HCT116 (cell line): ENCODE data around the gene MVB12A. TPM values are rescaled to one million over a fixed set of nuclear protein-coding genes. Genes with fewer than 3 reads are reported as not detected.

Source experiments
- ATAC-seq: fragments of 200-7000 bp; cut with Tn5 transposase; 2 replicates; pipeline ENCODE4 v1.9.1; 2020; ENCODE audit warnings: mild to moderate bottlenecking, moderate library complexity
- BruUV-seq: library from RNA; stranded (reverse); fragments of 400-500 nt; replicated peaks from 2 replicates; lab custom pipeline; 2021; lab: Mats Ljungman, UMichigan
- CTCF ChIA-PET: fragments of 300-600 bp; sonication (Branson Sonifier 250); formaldehyde crosslinking; loops from one replicate; lab custom pipeline; 2021; ENCODE audit warnings: antibody characterized with exemption; lab: Charles Lee
- POLR2A ChIA-PET: fragments of 300-600, 350-600 bp; sonication (Branson Sonifier 250); formaldehyde crosslinking; loops from one replicate; lab custom pipeline; 2021; ENCODE audit warnings: antibody characterized with exemption; lab: Charles Lee
- RAD21 ChIA-PET, 2 experiments: fragments of 300-600 bp; sonication (Branson Sonifier 250); formaldehyde crosslinking; loops; one replicate each; lab custom pipeline; 2023; ENCODE audit warnings: low total read pairs in 2 of 2; ENCODE audit not compliant: uncharacterized antibody in 2 of 2, unreplicated experiment in 2 of 2, low non-redundant PET in 1 of 2; lab: Charles Lee
- DNase-seq: peaks from one replicate; pipeline ENCODE4 v3.0.0-alpha.2; 2010; ENCODE audit warnings: low read depth, low spot score
- H2AFZ ChIP-seq: fragments of 200-600 bp; shearing (Covaris generic), sonication (generic); 2 replicates; pipeline ENCODE4 v1.6.1; 2017; ENCODE audit warnings: low read depth, mixed run types, mixed read lengths, antibody characterized with exemption, low read length; ENCODE audit not compliant: poor library complexity, severe bottlenecking
- H3K27ac ChIP-seq: 2 replicates; pipeline ENCODE4 v1.5.1; 2012; ENCODE audit warnings: low read depth, low read length
- H3K27me3 ChIP-seq: fragments of 200-600 bp; sonication (generic); 2 replicates; pipeline ENCODE4 v1.6.1; 2016; ENCODE audit warnings: mixed run types, low read length, mixed read lengths; ENCODE audit not compliant: insufficient read depth
- H3K36me3 ChIP-seq, 2 experiments: fragments of 200-500 bp in 1 of 2; fragments of 200-600 bp in 1 of 2; sonication (Bioruptor generic) in 1 of 2; sonication (generic) in 1 of 2; 2 replicates each; pipeline versions ENCODE4 v1.5.1 to v1.6.1; 2014 to 2016; ENCODE audit warnings: low read length in 2 of 2, inconsistent platforms in 1 of 2, mixed read lengths in 1 of 2, mixed run types in 1 of 2; ENCODE audit not compliant: insufficient read depth in 2 of 2, control insufficient read depth in 1 of 2
- H3K4me1 ChIP-seq, 2 experiments: fragments of 200-600 bp in 1 of 2; sonication (generic) in 1 of 2; 2 replicates each; pipeline versions ENCODE4 v1.5.1 to v1.6.1; 2012 to 2017; ENCODE audit warnings: low read length in 2 of 2, inconsistent platforms in 1 of 2, mild to moderate bottlenecking in 1 of 2, mixed read lengths in 1 of 2, mixed run types in 1 of 2, moderate library complexity in 1 of 2; ENCODE audit not compliant: insufficient read depth in 2 of 2, control insufficient read depth in 1 of 2
- H3K4me2 ChIP-seq: fragments of 200-600 bp; sonication (generic); 2 replicates; pipeline ENCODE4 v1.6.1; 2017; ENCODE audit warnings: mixed run types, low read length, mixed read lengths
- H3K4me3 ChIP-seq, 2 experiments: fragments of 200-600 bp in 1 of 2; sonication (generic) in 1 of 2; replicated peaks in 1 of 2; 2 replicates each; pipeline ENCODE4 v1.5.1; 2011 to 2016; ENCODE audit warnings: low read length in 2 of 2, control low read depth in 1 of 2, low read depth in 1 of 2, mild to moderate bottlenecking in 1 of 2, mixed read lengths in 1 of 2, mixed run types in 1 of 2
- H3K79me2 ChIP-seq: fragments of 200-600 bp; sonication (generic); 2 replicates; pipeline ENCODE4 v1.6.1; 2017; ENCODE audit warnings: mild to moderate bottlenecking, mixed run types, low read length, moderate library complexity, mixed read lengths; ENCODE audit not compliant: insufficient read depth
- H3K9ac ChIP-seq: fragments of 200-600 bp; sonication (generic); 2 replicates; pipeline ENCODE4 v1.6.1; 2016; ENCODE audit warnings: low read length, mixed read lengths
- H3K9me2 ChIP-seq: fragments of 200-600 bp; sonication (generic), shearing (Covaris generic); 2 replicates; pipeline ENCODE4 v1.6.1; 2017; ENCODE audit warnings: mixed run types, mild to moderate bottlenecking, moderate library complexity; ENCODE audit not compliant: insufficient read depth
- H3K9me3 ChIP-seq, 2 experiments: fragments of 200-500 bp in 1 of 2; fragments of 200-600 bp in 1 of 2; sonication (Bioruptor generic) in 1 of 2; sonication (generic) in 1 of 2; 2 replicates each; pipeline ENCODE4 v1.6.1; 2014 to 2017; ENCODE audit warnings: low read length in 2 of 2, mixed read lengths in 2 of 2, inconsistent platforms in 1 of 2, low read depth in 1 of 2, mild to moderate bottlenecking in 1 of 2, mixed run types in 1 of 2, moderate library complexity in 1 of 2; ENCODE audit not compliant: control insufficient read depth in 1 of 2, insufficient read depth in 1 of 2
- H4K20me1 ChIP-seq: fragments of 200-600 bp; sonication (generic), shearing (Covaris generic); 2 replicates; pipeline ENCODE4 v1.6.1; 2017; ENCODE audit warnings: mixed run types, mild to moderate bottlenecking, moderate library complexity; ENCODE audit not compliant: insufficient read depth
- CBX3 ChIP-seq: IDR thresholded peaks from 2 replicates; pipeline ENCODE4 v1.6.1; 2012; ENCODE audit warnings: low read depth
- EGR1 ChIP-seq: IDR thresholded peaks from 2 replicates; pipeline ENCODE4 v1.6.1; 2012; ENCODE audit warnings: low read depth
- EZH2 ChIP-seq: fragments of 200-600 bp; sonication (generic); IDR thresholded peaks from 2 replicates; pipeline ENCODE4 v1.6.1; 2017; ENCODE audit warnings: antibody characterized with exemption, mixed run types
- FOSL1 ChIP-seq: IDR thresholded peaks from 2 replicates; pipeline ENCODE4 v1.6.1; 2012; ENCODE audit warnings: low read depth
- JUND ChIP-seq: IDR thresholded peaks from 2 replicates; pipeline ENCODE4 v1.6.1; 2012
- MAX ChIP-seq: IDR thresholded peaks from 2 replicates; pipeline ENCODE4 v1.6.1; 2012
- POLR2A ChIP-seq: IDR thresholded peaks from 2 replicates; pipeline ENCODE4 v1.7.0; 2011; ENCODE audit warnings: borderline replicate concordance; ENCODE audit not compliant: insufficient read depth, insufficient read length; ENCODE audit errors: extremely low read depth
- POLR2AphosphoS5 ChIP-seq: IDR thresholded peaks from 2 replicates; pipeline ENCODE4 v1.6.1; 2011; ENCODE audit warnings: mild to moderate bottlenecking, low read depth, low read length, moderate library complexity
- RAD21 ChIP-seq: IDR thresholded peaks from 2 replicates; pipeline ENCODE4 v1.6.1; 2012; ENCODE audit warnings: low read depth, mild to moderate bottlenecking
- REST ChIP-seq: IDR thresholded peaks from 2 replicates; pipeline ENCODE4 v1.6.1; 2012; ENCODE audit warnings: low read depth
- SIN3A ChIP-seq: IDR thresholded peaks from 2 replicates; pipeline ENCODE4 v1.6.1; 2012; ENCODE audit warnings: low read depth
- SP1 ChIP-seq: IDR thresholded peaks from 2 replicates; pipeline ENCODE4 v1.6.1; 2012; ENCODE audit warnings: low read depth
- TCF7L2 ChIP-seq: IDR thresholded peaks from 2 replicates; pipeline ENCODE4 v1.7.0; 2011; ENCODE audit warnings: borderline replicate concordance, inconsistent platforms; ENCODE audit not compliant: insufficient read depth, insufficient read length; ENCODE audit errors: extremely low read depth
- intact Hi-C: fragments of 100-400 bp; cut with micrococcal nuclease; formaldehyde crosslinking; loops from 2 replicates; pipeline ENCODE4 v1.10.0; 2022
- total RNA-seq: library from RNA; stranded (reverse); gene quantifications from one replicate; pipeline ENCODE4 v1.2.1, GENCODE V29; 2021; ENCODE audit not compliant: unreplicated experiment

Gene MVB12A
- total RNA-seq, 1 experiment from 2014 or later, result 91.7 TPM

- Histone ChIP-seq H3K9me3 (no peaks in the 10 kb centered on the region), H3K9ac (peak within 1 kb of the TSS; percentile 82), H3K4me3 (peak within 1 kb of the TSS; percentile 66 to 78), H3K27ac (peak within 1 kb of the TSS; percentile 83), H3K27me3 (no peaks in the 10 kb centered on the region), H3K36me3 (no peaks in the 10 kb centered on the region), H3K4me1 (peaks cover 43 to 72% of the 10 kb centered on the region in 2 experiments), H4K20me1 (no peaks in the 10 kb centered on the region), H2AFZ (peak within 1 kb of the TSS; percentile 92), H3K79me2 (peaks cover 10% of the 10 kb centered on the region; the same call in 1 of the 2 replicates), H3K4me2 (peak within 1 kb of the TSS; percentile 98), H3K9me2 (no peaks in the 10 kb centered on the region)
- ATAC-seq (peak; percentile 91), DNase-seq (peak; percentile 98)
- ChIA-PET POLR2A (interaction anchor here (1.3 kb wide), 1 partner anchor 106 kb away, joined by 4 read pairs; no protein-coding TSS in a partner anchor), RAD21 (no interaction called here), CTCF (interaction anchor here (1.1 kb wide), 1 partner anchor 29 kb away, joined by 3 read pairs; no protein-coding TSS in a partner anchor)
- intact Hi-C loops, result no loop called here
- no TSS peak for BruUV-seq
- TF ChIP-seq RAD21 (no peak), POLR2AphosphoS5 (peak; percentile 68), FOSL1 (no peak), EGR1 (peak; percentile 91), EZH2 (no peak), SP1 (peak; percentile 49; the same call in 1 of the 2 replicates)
Measured at GRCh38 chr19:17470068-17470841, 50.4 kb downstream of the MVB12A start, which contains the start of gene SLC27A1. TSS of gene SLC27A1 (plus strand) at chr19:17470524. CDS start at chr19:17470541, 17 bp downstream.

- H3K27ac ChIP-seq, result no peak overlapping the region
- H3K36me3 ChIP-seq, result no peaks in the 10 kb centered on the region
- peaks cover 10% of the 10 kb centered on the region; the same call in 1 of the 2 replicates for H3K79me2 ChIP-seq
- peak overlapping the region; percentile 98 for H3K4me2 ChIP-seq
- peaks cover 51 to 80% of the 10 kb centered on the region in 2 experiments for H3K4me1 ChIP-seq
- peak overlapping the region; percentile 66 to 78 for H3K4me3 ChIP-seq
- RAD21 ChIA-PET, result interaction anchor here in 1 of 2 experiments (0.6 kb wide), 1 partner anchor 215 kb away, joined by 4 read pairs; no protein-coding TSS in a partner anchor
- no peaks in the 10 kb centered on the region for H3K9me3 ChIP-seq
- no peaks in the 10 kb centered on the region for H3K27me3 ChIP-seq
- BruUV-seq, result TSS peak; percentile 47
- CTCF ChIA-PET, result interaction anchor here (1.1 kb wide), 1 partner anchor 31 kb away, joined by 3 read pairs; no protein-coding TSS in a partner anchor
- no peak for DNase-seq
- H2AFZ ChIP-seq, result no peak overlapping the region
- H3K9ac ChIP-seq, result peak overlapping the region; percentile 82
- no peaks in the 10 kb centered on the region for H3K9me2 ChIP-seq
- intact Hi-C loops, result no loop called here
- POLR2A ChIA-PET, result interaction anchor here (0.6 to 1.3 kb wide), 4 partner anchors 66 to 371 kb away, joined by 3 to 4 read pairs (median 4); partner anchors contain the start of gene BST2
- ATAC-seq, result no peak
- H4K20me1 ChIP-seq, result no peaks in the 10 kb centered on the region
- TF ChIP-seq SIN3A (no peak), CBX3 (no peak), TCF7L2 (no peak), MAX (no peak), JUND (no peak), REST (no peak), FOSL1 (no peak), POLR2A (no peak)
Measured at GRCh38 chr19:17471410-17472125, 51.7 kb downstream of the MVB12A start.
